Erythroblast (primary cell): ENCODE data around the gene AIG1.

ENCODE experiments used
- GATA1 ChIP-seq: IDR thresholded peaks from 2 replicates; pipeline ENCODE4 v1.6.1; 2011; ENCODE audit warnings: low read depth, mild to moderate bottlenecking, control low read depth, low read length, moderate library complexity
- POLR2A ChIP-seq: IDR thresholded peaks from 2 replicates; pipeline ENCODE4 v1.6.1; 2011; ENCODE audit warnings: mild to moderate bottlenecking, low read length

- TF ChIP-seq POLR2A: no peak
- no peak for TF ChIP-seq GATA1
Measured at GRCh38 chr6:143322386-143322785, 261.7 kb downstream of the AIG1 start.
